ENCODE data around the gene B3GALT6.

The B3GALT6 gene

GRCh38 chr1:1275836-1276235, 43.8 kb downstream of the B3GALT6 start:
- TF ChIP-seq, protein P1, sequence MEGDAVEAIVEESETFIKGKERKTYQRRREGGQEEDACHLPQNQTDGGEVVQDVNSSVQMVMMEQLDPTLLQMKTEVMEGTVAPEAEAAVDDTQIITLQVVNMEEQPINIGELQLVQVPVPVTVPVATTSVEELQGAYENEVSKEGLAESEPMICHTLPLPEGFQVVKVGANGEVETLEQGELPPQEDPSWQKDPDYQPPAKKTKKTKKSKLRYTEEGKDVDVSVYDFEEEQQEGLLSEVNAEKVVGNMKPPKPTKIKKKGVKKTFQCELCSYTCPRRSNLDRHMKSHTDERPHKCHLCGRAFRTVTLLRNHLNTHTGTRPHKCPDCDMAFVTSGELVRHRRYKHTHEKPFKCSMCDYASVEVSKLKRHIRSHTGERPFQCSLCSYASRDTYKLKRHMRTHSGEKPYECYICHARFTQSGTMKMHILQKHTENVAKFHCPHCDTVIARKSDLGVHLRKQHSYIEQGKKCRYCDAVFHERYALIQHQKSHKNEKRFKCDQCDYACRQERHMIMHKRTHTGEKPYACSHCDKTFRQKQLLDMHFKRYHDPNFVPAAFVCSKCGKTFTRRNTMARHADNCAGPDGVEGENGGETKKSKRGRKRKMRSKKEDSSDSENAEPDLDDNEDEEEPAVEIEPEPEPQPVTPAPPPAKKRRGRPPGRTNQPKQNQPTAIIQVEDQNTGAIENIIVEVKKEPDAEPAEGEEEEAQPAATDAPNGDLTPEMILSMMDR (IDR thresholded peaks at IDR 0.05; ENCODE audit: low read length) = no peak
- no peak for TF ChIP-seq EZH2 (optimal IDR thresholded peaks at IDR 0.05; ENCODE audit: low read depth, low read length)
- TF ChIP-seq EZH2phosphoT487 (IDR thresholded peaks at IDR 0.05; ENCODE audit: low read length) = no peak
- no peaks in the 10 kb centered on the region for H3K36me3 ChIP-seq (replicated peaks; ENCODE audit: insufficient read depth, low read length)
- no peak overlapping the region for H3K4me3 ChIP-seq (ENCODE audit: low read length)
- peaks cover 10% of the 10 kb centered on the region for H3K4me1 ChIP-seq (ENCODE audit: low read length)
- H3F3A ChIP-seq (ENCODE audit: insufficient read depth, low read length) = no peaks in the 10 kb centered on the region
- DNase-seq = no peak
- H3K79me2 ChIP-seq (ENCODE audit: low read length) = peaks cover 25% of the 10 kb centered on the region
- H3K9ac ChIP-seq (ENCODE audit: low read length) = no peak overlapping the region
- no peaks in the 10 kb centered on the region for H4K20me1 ChIP-seq (ENCODE audit: insufficient read depth, low read length)
- H3K4me2 ChIP-seq (ENCODE audit: low read depth, low read length) = no peak overlapping the region
- H2AFZ ChIP-seq (ENCODE audit: low read length) = no peak overlapping the region
- H3K9me2 ChIP-seq (replicated peaks; ENCODE audit: insufficient read depth, low read length) = no peaks in the 10 kb centered on the region
- peaks cover 11% of the 10 kb centered on the region for H3K27me3 ChIP-seq (replicated peaks; ENCODE audit: insufficient read depth, low read length)
- H3K27ac ChIP-seq (ENCODE audit: low read length) = no peak overlapping the region
- H3K9me3 ChIP-seq (replicated peaks; ENCODE audit: insufficient read depth, low read length) = no peaks in the 10 kb centered on the region

DNA sequence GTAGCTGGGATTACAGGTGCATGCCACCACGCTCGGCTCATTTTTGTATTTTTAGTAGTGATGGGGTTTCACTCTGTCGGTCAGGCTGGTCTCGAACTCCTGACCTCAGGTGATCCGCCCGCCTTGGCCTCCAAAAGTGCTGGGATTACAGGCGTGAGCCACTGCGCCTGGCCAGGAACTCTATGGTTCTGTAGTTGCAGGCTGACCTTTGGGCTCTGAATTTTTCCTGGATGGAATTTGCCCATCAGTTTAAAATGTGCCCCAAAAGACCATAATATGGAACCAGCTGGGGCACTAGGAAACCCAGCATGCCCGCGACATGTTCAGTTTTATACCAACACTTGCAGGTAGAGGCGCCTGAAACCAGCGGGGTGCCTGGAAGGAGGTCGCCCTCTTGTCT, 46.6 kb downstream of the B3GALT6 start:
- H3F3A ChIP-seq (ENCODE audit: insufficient read depth, low read length) = no peaks in the 10 kb centered on the region
- H3K9ac ChIP-seq (ENCODE audit: low read length) = no peak overlapping the region
- H3K27me3 ChIP-seq (replicated peaks; ENCODE audit: insufficient read depth, low read length) = peaks cover 35% of the 10 kb centered on the region
- H3K4me3 ChIP-seq (ENCODE audit: low read length) = no peak overlapping the region
- H3K36me3 ChIP-seq (replicated peaks; ENCODE audit: insufficient read depth, low read length) = no peaks in the 10 kb centered on the region
- no peaks in the 10 kb centered on the region for H3K79me2 ChIP-seq (ENCODE audit: low read length)
- no peaks in the 10 kb centered on the region for H4K20me1 ChIP-seq (ENCODE audit: insufficient read depth, low read length)
- H3K9me3 ChIP-seq (replicated peaks; ENCODE audit: insufficient read depth, low read length) = no peaks in the 10 kb centered on the region
- H2AFZ ChIP-seq (ENCODE audit: low read length) = no peak overlapping the region
- TF ChIP-seq, protein P1 (IDR thresholded peaks at IDR 0.05; ENCODE audit: low read length) = no peak
- no peak for TF ChIP-seq EZH2phosphoT487 (IDR thresholded peaks at IDR 0.05; ENCODE audit: low read length)
- no peak for TF ChIP-seq EZH2 (optimal IDR thresholded peaks at IDR 0.05; ENCODE audit: low read depth, low read length)
- H3K4me2 ChIP-seq (ENCODE audit: low read depth, low read length) = no peak overlapping the region
- no peaks in the 10 kb centered on the region for H3K9me2 ChIP-seq (replicated peaks; ENCODE audit: insufficient read depth, low read length)
- no peak for DNase-seq
- no peak overlapping the region for H3K27ac ChIP-seq (ENCODE audit: low read length)
- H3K4me1 ChIP-seq (ENCODE audit: low read length) = no peaks in the 10 kb centered on the region

- Histone ChIP-seq H4K20me1 (ENCODE audit: insufficient read depth, low read length) (no peaks in the 10 kb centered on the region), H3K4me1 (ENCODE audit: low read length) (no peaks in the 10 kb centered on the region), H3K4me3 (ENCODE audit: low read length) (no peak overlapping the region), H3K4me2 (ENCODE audit: low read depth, low read length) (no peak overlapping the region), H3K9me2 (replicated peaks; ENCODE audit: insufficient read depth, low read length) (no peaks in the 10 kb centered on the region), H3K79me2 (ENCODE audit: low read length) (no peaks in the 10 kb centered on the region), H2AFZ (ENCODE audit: low read length) (no peak overlapping the region), H3K9me3 (replicated peaks; ENCODE audit: insufficient read depth, low read length) (no peaks in the 10 kb centered on the region), H3K36me3 (replicated peaks; ENCODE audit: insufficient read depth, low read length) (no peaks in the 10 kb centered on the region), H3K27ac (ENCODE audit: low read length) (no peak overlapping the region), H3F3A (ENCODE audit: insufficient read depth, low read length) (no peaks in the 10 kb centered on the region), H3K27me3 (replicated peaks; ENCODE audit: insufficient read depth, low read length) (peaks cover 37% of the 10 kb centered on the region), H3K9ac (ENCODE audit: low read length) (no peak overlapping the region)
- TF ChIP-seq EZH2phosphoT487 (IDR thresholded peaks at IDR 0.05; ENCODE audit: low read length) (no peak), EZH2 (optimal IDR thresholded peaks at IDR 0.05; ENCODE audit: low read depth, low read length) (no peak)
- TF ChIP-seq, protein P1 (IDR thresholded peaks at IDR 0.05; ENCODE audit: low read length) = no peak
- no peak for DNase-seq
Measured at GRCh38 chr1:1279028-1279427, 47.0 kb downstream of the B3GALT6 start.
